Ascending aorta (tissue), 2 donors: ENCODE results near the gene ZC3H13. TPM values are rescaled to one million over a fixed set of nuclear protein-coding genes. Genes with fewer than 3 reads are reported as not detected.

Experiments used
- DNase-seq, 2 donors: peaks; one replicate each; pipeline ENCODE4 v3.0.0-alpha.2; 2019; ENCODE audit warnings: low spot score in 2 of 2
- H3K27ac ChIP-seq, 2 donors: fragments of 200-600 bp; sonication (generic); one replicate each; pipeline ENCODE4 v1.5.1; 2016 to 2017; ENCODE audit warnings: mild to moderate bottlenecking in 1 of 2
- H3K27me3 ChIP-seq: fragments of 200-600 bp; sonication (generic); one replicate; pipeline ENCODE4 v1.5.1; 2017
- H3K36me3 ChIP-seq, 2 donors: fragments of 200-600 bp; sonication (generic); one replicate each; pipeline ENCODE4 v1.5.1; 2016
- H3K4me1 ChIP-seq, 2 donors: fragments of 200-600 bp; sonication (generic); one replicate each; pipeline ENCODE4 v1.5.1; 2016 to 2017; ENCODE audit warnings: mild to moderate bottlenecking in 1 of 2
- H3K4me3 ChIP-seq, 2 donors: fragments of 200-600 bp; sonication (generic); one replicate each; pipeline ENCODE4 v1.5.1; 2016 to 2017; ENCODE audit warnings: mild to moderate bottlenecking in 1 of 2
- H3K9me3 ChIP-seq, 2 donors: fragments of 200-600 bp; sonication (generic); one replicate each; pipeline ENCODE4 v1.5.1; 2016
- CTCF ChIP-seq, 3 experiments: fragments of 200-600 bp in 2 of 3; fragments of 450-650 bp in 1 of 3; sonication (generic) in 2 of 3; IDR thresholded peaks; one replicate each; pipeline ENCODE4 v1.5.1; 2016 to 2019; ENCODE audit warnings: antibody characterized with exemption in 3 of 3, mild to moderate bottlenecking in 1 of 3, moderate library complexity in 1 of 3
- intact Hi-C: fragments of 100-400 bp; cut with DNase I; formaldehyde crosslinking; loops from one replicate; pipeline ENCODE4 v1.15.1; 2023
- total RNA-seq: library from RNA; depleted of rRNA; stranded (reverse); fragments of >200 nt; gene quantifications from one replicate; pipeline ENCODE4 v1.1.0, GENCODE V29; 2016

ZC3H13 gene
- total RNA-seq, 1 donor from 2014 or later = 25.8 TPM

GRCh38 chr13:46045424-46045823 is 7.1 kb downstream of the ZC3H13 start:
- Histone ChIP-seq H3K27me3 (no peaks in the 10 kb centered on the region), H3K4me3 (no peak overlapping the region), H3K36me3 (peaks cover 6 to 9% of the 10 kb centered on the region in 2 donors), H3K4me1 (peaks cover 0 to 6% of the 10 kb centered on the region in 2 donors), H3K9me3 (no peaks in the 10 kb centered on the region), H3K27ac (no peak overlapping the region)
- no peak for DNase-seq
- intact Hi-C loops = no loop called here
- TF ChIP-seq CTCF (IDR thresholded peaks at IDR 0.05) = no peak

- no peaks in the 10 kb centered on the region for H3K9me3 ChIP-seq
- H3K36me3 ChIP-seq = peaks cover 9 to 11% of the 10 kb centered on the region in 2 donors
- no peak for DNase-seq
- intact Hi-C loops = no loop called here
- no peak overlapping the region for H3K27ac ChIP-seq
- H3K4me3 ChIP-seq = no peak overlapping the region
- H3K4me1 ChIP-seq = no peaks in the 10 kb centered on the region
- no peaks in the 10 kb centered on the region for H3K27me3 ChIP-seq
- no peak for TF ChIP-seq CTCF (IDR thresholded peaks at IDR 0.05)
These were observed 8.9 kb downstream of the ZC3H13 start for GRCh38 chr13:46043647-46044046.

GRCh38 chr13:46041419-46041839 is 11.1 kb downstream of the ZC3H13 start:
- H3K9me3 ChIP-seq = no peaks in the 10 kb centered on the region
- intact Hi-C loops = no loop called here
- H3K27ac ChIP-seq = no peak overlapping the region
- H3K4me3 ChIP-seq = no peak overlapping the region
- no peaks in the 10 kb centered on the region for H3K27me3 ChIP-seq
- TF ChIP-seq CTCF (IDR thresholded peaks at IDR 0.05) = no peak
- no peak for DNase-seq
- H3K36me3 ChIP-seq = peaks cover 12 to 19% of the 10 kb centered on the region in 2 donors
- no peaks in the 10 kb centered on the region for H3K4me1 ChIP-seq

GRCh38 chr13:46040763-46041162 is 11.8 kb downstream of the ZC3H13 start:
- TF ChIP-seq CTCF (IDR thresholded peaks at IDR 0.05) = no peak
- intact Hi-C loops = no loop called here
- no peaks in the 10 kb centered on the region for H3K27me3 ChIP-seq
- no peak overlapping the region for H3K27ac ChIP-seq
- no peaks in the 10 kb centered on the region for H3K9me3 ChIP-seq
- H3K36me3 ChIP-seq = peaks cover 12 to 19% of the 10 kb centered on the region in 2 donors
- no peak overlapping the region for H3K4me3 ChIP-seq
- DNase-seq = no peak
- no peaks in the 10 kb centered on the region for H3K4me1 ChIP-seq

GRCh38 chr13:46039411-46040182 is 12.9 kb downstream of the ZC3H13 start:
- TF ChIP-seq CTCF (IDR thresholded peaks at IDR 0.05) = no peak
- H3K27ac ChIP-seq = no peak overlapping the region
- DNase-seq = no peak
- H3K9me3 ChIP-seq = no peaks in the 10 kb centered on the region
- H3K4me3 ChIP-seq = no peak overlapping the region
- peaks cover 16 to 19% of the 10 kb centered on the region in 2 donors for H3K36me3 ChIP-seq
- intact Hi-C loops = no loop called here
- H3K4me1 ChIP-seq = no peaks in the 10 kb centered on the region
- H3K27me3 ChIP-seq = no peaks in the 10 kb centered on the region
